Ammon's horn (tissue), 1 donor: Measurements from ENCODE around the gene ZFAND2A.
A peak's percentile ranks its signal among the peaks of the same experiment; 100 is the strongest.
"Not testable (repeated sequence)": the region's sequence is repeated elsewhere in the genome, so short reads cannot be mapped to it uniquely, and the experiment has no call there.

Experiments used
- DNase-seq: peaks from one replicate; pipeline ENCODE4 v3.0.0-alpha.2; 2016; ENCODE audit warnings: low spot score

ZFAND2A gene

GRCh38 chr7:1159891-1160669 is at the start of gene ZFAND2A:
TSS of gene ZFAND2A (minus strand) at chr7:1160196. CDS start at chr7:1158212, 1,984 bp downstream.
- DNase-seq = peak; percentile 96

GRCh38 chr7:1209097-1209496 is 49.1 kb upstream of the ZFAND2A start:
- no peak for DNase-seq

GRCh38 chr7:1205742-1206141 is 45.7 kb upstream of the ZFAND2A start:
- DNase-seq = not testable (repeated sequence)

GRCh38 chr7:1204460-1205140 is 44.6 kb upstream of the ZFAND2A start:
- no peak for DNase-seq

- not testable (repeated sequence) for DNase-seq
These were observed 42.9 kb upstream of the ZFAND2A start for GRCh38 chr7:1202914-1203313.

- DNase-seq = no peak
These were observed 41.9 kb upstream of the ZFAND2A start for GRCh38 chr7:1201916-1202315.

- no peak for DNase-seq
These were observed 40.0 kb upstream of the ZFAND2A start for GRCh38 chr7:1200045-1200444.

GRCh38 chr7:1197997-1198625 is 38.1 kb upstream of the ZFAND2A start:
- no peak for DNase-seq

GRCh38 chr7:1196950-1197349 is 37.0 kb upstream of the ZFAND2A start:
- no peak for DNase-seq

GRCh38 chr7:1196441-1196840 is 36.4 kb upstream of the ZFAND2A start:
- DNase-seq = not testable (repeated sequence)

- DNase-seq = peak; percentile 76
These were observed 33.8 kb upstream of the ZFAND2A start for GRCh38 chr7:1193593-1194424.

GRCh38 chr7:1192171-1192676 is 32.2 kb upstream of the ZFAND2A start:
- no peak for DNase-seq

GRCh38 chr7:1189986-1190772 is 30.2 kb upstream of the ZFAND2A start:
- no peak for DNase-seq

- DNase-seq = no peak
These were observed 28.8 kb upstream of the ZFAND2A start for GRCh38 chr7:1188720-1189294.

- no peak for DNase-seq
These were observed 27.1 kb upstream of the ZFAND2A start for GRCh38 chr7:1187127-1187526.

GRCh38 chr7:1181640-1182039 is 21.6 kb upstream of the ZFAND2A start:
- no peak for DNase-seq

- DNase-seq = no peak
These were observed 21.0 kb upstream of the ZFAND2A start for GRCh38 chr7:1181031-1181430.

GRCh38 chr7:1176891-1177373 is 16.9 kb upstream of the ZFAND2A start:
- no peak for DNase-seq

GRCh38 chr7:1175967-1176851 is 16.2 kb upstream of the ZFAND2A start:
- peak; percentile 75 for DNase-seq

GRCh38 chr7:1175597-1175966 is 15.6 kb upstream of the ZFAND2A start:
- DNase-seq = no peak
